Measurements from ENCODE around the gene DMD. TPM values are rescaled to one million over a fixed set of nuclear protein-coding genes. Genes with fewer than 3 reads are reported as not detected.

DMD gene
- total and polyA plus RNA-seq, 2 of the 8 experiments (the other 6 are each of a cell fraction or from before 2014, with no cell fraction given), result 4.8 to 7.4 TPM

DNA sequence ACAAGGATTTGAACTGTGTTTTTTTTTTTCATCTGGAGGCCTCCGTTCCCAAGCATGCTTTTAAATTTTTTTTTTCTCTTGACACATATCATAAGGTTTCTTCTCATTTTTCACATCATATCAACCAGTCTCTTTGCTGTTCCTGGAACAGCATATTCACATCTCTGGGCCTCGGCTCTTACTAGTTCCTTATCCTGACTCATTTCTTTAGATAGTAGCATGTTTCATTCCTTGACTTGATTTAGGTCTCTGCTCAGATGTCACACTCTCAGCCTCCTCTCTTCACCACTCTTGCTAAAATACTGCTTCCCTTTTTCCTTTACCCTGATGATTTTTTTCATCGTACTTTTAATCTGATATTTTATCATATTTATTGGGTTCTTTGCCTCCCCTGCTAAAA, 1163.1 kb downstream of the DMD start:
- Histone ChIP-seq H3K14ac (ENCODE audit: insufficient read length) (no peak overlapping the region), H3K56ac (replicated peaks; ENCODE audit: insufficient read length, low read depth, low read length) (no peak overlapping the region), H4K91ac (replicated peaks; ENCODE audit: insufficient read length, low read length) (no peak overlapping the region), H3K4ac (replicated peaks; ENCODE audit: insufficient read length, low read depth, low read length) (no peak overlapping the region), H3K4me1 (replicated peaks in 1 of 4; ENCODE audit: control insufficient read depth in 3 of 4, insufficient read depth in 4 of 4, low read length in 3 of 4) (no peaks in the 10 kb centered on the region), H2AFZ (ENCODE audit: low read length) (no peak overlapping the region), H3K36me3 (ENCODE audit: control insufficient read depth in 2 of 4, insufficient read depth in 4 of 4, low read length in 3 of 4) (no peaks in the 10 kb centered on the region), H3K79me1 (ENCODE audit: low read depth, low read length) (no peaks in the 10 kb centered on the region), H3K18ac (ENCODE audit: extremely low read depth, low read length) (no peak overlapping the region), H3K23ac (ENCODE audit: insufficient read length) (no peak overlapping the region), H2BK120ac (replicated peaks; ENCODE audit: low read depth, low read length) (no peak overlapping the region), H2BK12ac (ENCODE audit: low read depth, low read length) (no peak overlapping the region), H3K27me3 (replicated peaks in 1 of 4; ENCODE audit: control insufficient read depth in 3 of 4, extremely low read depth in 1 of 4, insufficient read depth in 3 of 4, low read length in 3 of 4) (no peaks in the 10 kb centered on the region), H3K9ac (replicated peaks in 1 of 4; ENCODE audit: extremely low read depth in 1 of 4, low read depth in 3 of 4, low read length in 3 of 4) (no peak overlapping the region), H3K4me3 (ENCODE audit: extremely low read depth in 1 of 4, insufficient read depth in 2 of 4, low read depth in 3 of 4, low read length in 4 of 4) (no peak overlapping the region), H3K23me2 (ENCODE audit: low read depth, low read length) (no peaks in the 10 kb centered on the region), H2AK5ac (ENCODE audit: low read depth, low read length) (no peak overlapping the region), H3K4me2 (ENCODE audit: insufficient read depth in 1 of 2, low read depth in 2 of 2, low read length in 2 of 2) (no peak overlapping the region), H2BK15ac (ENCODE audit: low read length) (no peak overlapping the region), H3K27ac (ENCODE audit: low read depth, low read length) (no peak overlapping the region), H4K20me1 (replicated peaks in 1 of 2; ENCODE audit: control insufficient read depth in 1 of 2, insufficient read depth in 2 of 2, low read length in 2 of 2) (no peaks in the 10 kb centered on the region), H3K79me2 (ENCODE audit: control insufficient read depth in 1 of 2, insufficient read depth in 2 of 2, low read length in 2 of 2) (no peaks in the 10 kb centered on the region), H4K5ac (ENCODE audit: insufficient read length, low read depth, low read length) (no peak overlapping the region), H2BK5ac (ENCODE audit: low read depth, low read length) (no peak overlapping the region), H2BK20ac (ENCODE audit: low read length) (no peak overlapping the region), H4K8ac (ENCODE audit: extremely low read depth, insufficient read depth, low read length) (no peak overlapping the region), H3K9me3 (ENCODE audit: insufficient read depth in 2 of 2, low read depth in 1 of 2, low read length in 1 of 2) (no peaks in the 10 kb centered on the region)
- CTCF ChIA-PET (ENCODE audit: partially characterized antibody), result no interaction called here
- 94% methylated on average over 2 of the region's 3 CpGs; no CpG with 5 or more reads in 1 of the 2 experiments for WGBS, 2 experiments (ENCODE audit: extremely low coverage in 1 of 2, insufficient coverage in 1 of 2, insufficient read length in 1 of 2, insufficient replicate concordance in 2 of 2, low coverage in 1 of 2, low lambda C conversion rate in 2 of 2, missing lambda C conversion rate in 1 of 2)
- POLR2A ChIA-PET (ENCODE audit: partially characterized antibody), result no interaction called here
- DNase-seq (ENCODE audit: low read depth in 1 of 2, low spot score in 2 of 2) (no peak), FAIRE-seq (no peak)
- TF ChIP-seq HDAC6 (IDR thresholded peaks at IDR 0.05; ENCODE audit: low read depth, low read length) (no peak), SP1 (IDR thresholded peaks at IDR 0.05; ENCODE audit: low read depth, low read length) (no peak), SUZ12 (IDR thresholded peaks at IDR 0.05; ENCODE audit: low read length) (no peak), CTBP2 (IDR thresholded peaks at IDR 0.05; ENCODE audit: borderline replicate concordance, insufficient read depth, insufficient read length, low read length) (no peak), KDM5A (IDR thresholded peaks at IDR 0.05; ENCODE audit: low read length) (no peak), ASH2L (IDR thresholded peaks at IDR 0.05; ENCODE audit: low read length) (no peak), SIN3A (conservative IDR thresholded peaks at IDR 0.05 in 1 of 2, IDR thresholded peaks at IDR 0.05 in 1 of 2; ENCODE audit: low read depth in 1 of 2, low read length in 2 of 2) (no peak), RAD21 (IDR thresholded peaks at IDR 0.05 in 1 of 2, conservative IDR thresholded peaks at IDR 0.05 in 1 of 2; ENCODE audit: low read depth in 2 of 2, low read length in 2 of 2) (no peak), POU5F1 (IDR thresholded peaks at IDR 0.05; ENCODE audit: low read depth, low read length) (no peak), PHF8 (conservative IDR thresholded peaks at IDR 0.05; ENCODE audit: low read depth, low read length) (no peak)

All from H1 (cell line).